ENCODE results near the gene COA6. TPM values are rescaled to one million over a fixed set of nuclear protein-coding genes. Genes with fewer than 3 reads are reported as not detected.

Gene COA6
- total and polyA plus RNA-seq, 4 donors: 5.3 to 37.0 (median 18.6) TPM

DNA sequence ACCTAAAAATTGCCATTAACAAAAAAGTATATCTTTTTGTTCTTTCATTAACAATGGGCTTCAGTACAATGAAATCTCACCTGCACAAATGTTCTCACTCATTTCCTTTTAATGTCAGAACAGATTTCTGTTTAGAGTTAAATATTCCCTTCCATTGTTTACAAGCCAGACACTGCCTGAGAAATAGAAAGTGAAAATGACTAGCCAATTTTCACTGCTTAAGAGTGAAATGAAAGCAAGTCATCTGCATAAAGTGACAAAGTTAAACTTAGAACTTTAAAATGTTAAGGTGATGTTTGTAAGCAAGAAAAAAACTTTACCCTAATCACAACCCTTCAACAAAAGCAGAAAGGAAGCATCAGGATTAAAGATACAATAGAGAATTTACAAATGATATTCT is 27.5 kb downstream of the COA6 start:
- Histone ChIP-seq H3K27ac (ENCODE audit: low read depth in 1 of 2, low read length in 2 of 2) (no peak overlapping the region), H3K9me3 (ENCODE audit: control insufficient read depth in 4 of 4, low read length in 3 of 4) (no peaks in the 10 kb centered on the region), H3K36me3 (ENCODE audit: control insufficient read depth in 4 of 4, insufficient read depth in 3 of 4, low read depth in 1 of 4, low read length in 3 of 4) (no peaks in the 10 kb centered on the region), H3K27me3 (ENCODE audit: control insufficient read depth in 4 of 4, insufficient read depth in 4 of 4, low read length in 3 of 4) (no peaks in the 10 kb centered on the region), H3K4me3 (ENCODE audit: low read depth in 1 of 3, low read length in 3 of 3) (no peak overlapping the region), H3K4me1 (ENCODE audit: control insufficient read depth in 4 of 4, insufficient read depth in 4 of 4, low read length in 3 of 4) (peaks cover 0 to 5% (median 1%) of the 10 kb centered on the region in 4 donors), H3K9ac (ENCODE audit: low read depth in 1 of 2, low read length in 2 of 2) (peak overlapping the region in 1 of 2 donors; percentile 58)
- TF ChIP-seq, protein P1, sequence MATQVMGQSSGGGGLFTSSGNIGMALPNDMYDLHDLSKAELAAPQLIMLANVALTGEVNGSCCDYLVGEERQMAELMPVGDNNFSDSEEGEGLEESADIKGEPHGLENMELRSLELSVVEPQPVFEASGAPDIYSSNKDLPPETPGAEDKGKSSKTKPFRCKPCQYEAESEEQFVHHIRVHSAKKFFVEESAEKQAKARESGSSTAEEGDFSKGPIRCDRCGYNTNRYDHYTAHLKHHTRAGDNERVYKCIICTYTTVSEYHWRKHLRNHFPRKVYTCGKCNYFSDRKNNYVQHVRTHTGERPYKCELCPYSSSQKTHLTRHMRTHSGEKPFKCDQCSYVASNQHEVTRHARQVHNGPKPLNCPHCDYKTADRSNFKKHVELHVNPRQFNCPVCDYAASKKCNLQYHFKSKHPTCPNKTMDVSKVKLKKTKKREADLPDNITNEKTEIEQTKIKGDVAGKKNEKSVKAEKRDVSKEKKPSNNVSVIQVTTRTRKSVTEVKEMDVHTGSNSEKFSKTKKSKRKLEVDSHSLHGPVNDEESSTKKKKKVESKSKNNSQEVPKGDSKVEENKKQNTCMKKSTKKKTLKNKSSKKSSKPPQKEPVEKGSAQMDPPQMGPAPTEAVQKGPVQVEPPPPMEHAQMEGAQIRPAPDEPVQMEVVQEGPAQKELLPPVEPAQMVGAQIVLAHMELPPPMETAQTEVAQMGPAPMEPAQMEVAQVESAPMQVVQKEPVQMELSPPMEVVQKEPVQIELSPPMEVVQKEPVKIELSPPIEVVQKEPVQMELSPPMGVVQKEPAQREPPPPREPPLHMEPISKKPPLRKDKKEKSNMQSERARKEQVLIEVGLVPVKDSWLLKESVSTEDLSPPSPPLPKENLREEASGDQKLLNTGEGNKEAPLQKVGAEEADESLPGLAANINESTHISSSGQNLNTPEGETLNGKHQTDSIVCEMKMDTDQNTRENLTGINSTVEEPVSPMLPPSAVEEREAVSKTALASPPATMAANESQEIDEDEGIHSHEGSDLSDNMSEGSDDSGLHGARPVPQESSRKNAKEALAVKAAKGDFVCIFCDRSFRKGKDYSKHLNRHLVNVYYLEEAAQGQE (IDR thresholded peaks at IDR 0.05): no peak
- peak; percentile 17 for TF ChIP-seq SP1 (IDR thresholded peaks at IDR 0.05)
- TF ChIP-seq GABPA (IDR thresholded peaks at IDR 0.05 in 1 of 2, conservative IDR thresholded peaks at IDR 0.05 in 1 of 2): no peak
- no peak for TF ChIP-seq HNF4G (IDR thresholded peaks at IDR 0.05)
- no peak for TF ChIP-seq JUND (IDR thresholded peaks at IDR 0.05)
- DNase-seq (ENCODE audit: low spot score): no peak

DNA sequence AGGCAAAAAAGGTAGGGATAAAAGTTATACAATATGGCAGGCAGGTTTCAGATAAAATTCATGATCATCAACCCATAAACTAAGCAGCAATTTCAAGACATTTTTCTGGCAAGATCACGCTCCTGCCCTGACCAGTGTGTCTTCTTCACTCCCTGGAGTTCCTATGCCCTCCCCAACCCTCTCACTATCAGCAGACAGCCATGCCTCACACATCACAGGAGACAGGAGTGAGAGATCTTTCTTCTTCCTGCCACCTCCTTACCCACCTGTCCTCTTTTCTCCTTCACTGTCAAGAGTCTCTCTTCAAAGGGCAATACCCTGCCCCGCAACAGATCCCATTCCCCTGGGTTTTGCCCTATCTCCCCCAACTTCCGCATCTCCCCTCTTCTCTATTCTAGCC is 28.4 kb downstream of the COA6 start:
- WGBS: 98% methylated on average over 3 of the region's 3 CpGs
- Histone ChIP-seq H3K27ac (ENCODE audit: low read depth in 1 of 2, low read length in 2 of 2) (no peak overlapping the region), H3K9me3 (ENCODE audit: control insufficient read depth in 4 of 4, low read length in 3 of 4) (no peaks in the 10 kb centered on the region), H3K4me1 (ENCODE audit: control insufficient read depth in 4 of 4, insufficient read depth in 4 of 4, low read length in 3 of 4) (peaks cover 0 to 5% (median 1%) of the 10 kb centered on the region in 4 donors), H3K27me3 (ENCODE audit: control insufficient read depth in 4 of 4, insufficient read depth in 4 of 4, low read length in 3 of 4) (no peaks in the 10 kb centered on the region), H3K9ac (ENCODE audit: low read depth in 1 of 2, low read length in 2 of 2) (no peak overlapping the region), H3K36me3 (ENCODE audit: control insufficient read depth in 4 of 4, insufficient read depth in 3 of 4, low read depth in 1 of 4, low read length in 3 of 4) (no peaks in the 10 kb centered on the region), H3K4me3 (ENCODE audit: low read depth in 1 of 3, low read length in 3 of 3) (no peak overlapping the region)
- no peak for DNase-seq (ENCODE audit: low spot score)
- TF ChIP-seq NR2F2 (IDR thresholded peaks at IDR 0.05) (no peak), RAD21 (IDR thresholded peaks at IDR 0.05) (no peak), TAF1 (conservative IDR thresholded peaks at IDR 0.05) (no peak), GABPA (IDR thresholded peaks at IDR 0.05 in 1 of 2, conservative IDR thresholded peaks at IDR 0.05 in 1 of 2) (no peak), EGR1 (IDR thresholded peaks at IDR 0.05; ENCODE audit: low read depth in 2 of 2) (no peak), JUND (IDR thresholded peaks at IDR 0.05) (no peak), SP1 (IDR thresholded peaks at IDR 0.05) (no peak), RXRA (IDR thresholded peaks at IDR 0.05) (no peak), HNF4A (conservative IDR thresholded peaks at IDR 0.05) (no peak), FOXA1 (IDR thresholded peaks at IDR 0.05) (no peak), FOXA2 (IDR thresholded peaks at IDR 0.05) (no peak), HNF4G (IDR thresholded peaks at IDR 0.05) (no peak), YY1 (IDR thresholded peaks at IDR 0.05) (no peak)
- TF ChIP-seq, protein P2, sequence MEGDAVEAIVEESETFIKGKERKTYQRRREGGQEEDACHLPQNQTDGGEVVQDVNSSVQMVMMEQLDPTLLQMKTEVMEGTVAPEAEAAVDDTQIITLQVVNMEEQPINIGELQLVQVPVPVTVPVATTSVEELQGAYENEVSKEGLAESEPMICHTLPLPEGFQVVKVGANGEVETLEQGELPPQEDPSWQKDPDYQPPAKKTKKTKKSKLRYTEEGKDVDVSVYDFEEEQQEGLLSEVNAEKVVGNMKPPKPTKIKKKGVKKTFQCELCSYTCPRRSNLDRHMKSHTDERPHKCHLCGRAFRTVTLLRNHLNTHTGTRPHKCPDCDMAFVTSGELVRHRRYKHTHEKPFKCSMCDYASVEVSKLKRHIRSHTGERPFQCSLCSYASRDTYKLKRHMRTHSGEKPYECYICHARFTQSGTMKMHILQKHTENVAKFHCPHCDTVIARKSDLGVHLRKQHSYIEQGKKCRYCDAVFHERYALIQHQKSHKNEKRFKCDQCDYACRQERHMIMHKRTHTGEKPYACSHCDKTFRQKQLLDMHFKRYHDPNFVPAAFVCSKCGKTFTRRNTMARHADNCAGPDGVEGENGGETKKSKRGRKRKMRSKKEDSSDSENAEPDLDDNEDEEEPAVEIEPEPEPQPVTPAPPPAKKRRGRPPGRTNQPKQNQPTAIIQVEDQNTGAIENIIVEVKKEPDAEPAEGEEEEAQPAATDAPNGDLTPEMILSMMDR (IDR thresholded peaks at IDR 0.05; ENCODE audit: low read depth, low read length, missing input control): no peak
- TF ChIP-seq, protein P3, sequence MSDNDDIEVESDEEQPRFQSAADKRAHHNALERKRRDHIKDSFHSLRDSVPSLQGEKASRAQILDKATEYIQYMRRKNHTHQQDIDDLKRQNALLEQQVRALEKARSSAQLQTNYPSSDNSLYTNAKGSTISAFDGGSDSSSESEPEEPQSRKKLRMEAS (IDR thresholded peaks at IDR 0.05): no peak
- TF ChIP-seq, protein P4, sequence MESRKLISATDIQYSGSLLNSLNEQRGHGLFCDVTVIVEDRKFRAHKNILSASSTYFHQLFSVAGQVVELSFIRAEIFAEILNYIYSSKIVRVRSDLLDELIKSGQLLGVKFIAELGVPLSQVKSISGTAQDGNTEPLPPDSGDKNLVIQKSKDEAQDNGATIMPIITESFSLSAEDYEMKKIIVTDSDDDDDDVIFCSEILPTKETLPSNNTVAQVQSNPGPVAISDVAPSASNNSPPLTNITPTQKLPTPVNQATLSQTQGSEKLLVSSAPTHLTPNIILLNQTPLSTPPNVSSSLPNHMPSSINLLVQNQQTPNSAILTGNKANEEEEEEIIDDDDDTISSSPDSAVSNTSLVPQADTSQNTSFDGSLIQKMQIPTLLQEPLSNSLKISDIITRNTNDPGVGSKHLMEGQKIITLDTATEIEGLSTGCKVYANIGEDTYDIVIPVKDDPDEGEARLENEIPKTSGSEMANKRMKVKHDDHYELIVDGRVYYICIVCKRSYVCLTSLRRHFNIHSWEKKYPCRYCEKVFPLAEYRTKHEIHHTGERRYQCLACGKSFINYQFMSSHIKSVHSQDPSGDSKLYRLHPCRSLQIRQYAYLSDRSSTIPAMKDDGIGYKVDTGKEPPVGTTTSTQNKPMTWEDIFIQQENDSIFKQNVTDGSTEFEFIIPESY (IDR thresholded peaks at IDR 0.05): no peak
- TF ChIP-seq, protein P5, sequence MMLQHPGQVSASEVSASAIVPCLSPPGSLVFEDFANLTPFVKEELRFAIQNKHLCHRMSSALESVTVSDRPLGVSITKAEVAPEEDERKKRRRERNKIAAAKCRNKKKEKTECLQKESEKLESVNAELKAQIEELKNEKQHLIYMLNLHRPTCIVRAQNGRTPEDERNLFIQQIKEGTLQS (IDR thresholded peaks at IDR 0.05): no peak
- TF ChIP-seq, protein P1 (IDR thresholded peaks at IDR 0.05): no peak

Data from liver (tissue), 9 donors.